ENCODE results near the gene GULP1.

- no peak for TF ChIP-seq POLR2AphosphoS5 (IDR thresholded peaks at IDR 0.05; ENCODE audit: low read depth, low read length)
- TF ChIP-seq CTCF (IDR thresholded peaks at IDR 0.05 in 2 of 3, conservative IDR thresholded peaks at IDR 0.05 in 1 of 3; ENCODE audit: borderline replicate concordance in 1 of 3, insufficient read depth in 1 of 3, low read depth in 2 of 3, low read length in 2 of 3): no peak
- no peak for TF ChIP-seq POLR2A (IDR thresholded peaks at IDR 0.05; ENCODE audit: borderline replicate concordance, extremely low read depth, insufficient read depth, insufficient read length)
Observed at GRCh38 chr2:188280811-188281222, 10.9 kb upstream of the GULP1 start.
